T1000 (cell line): ENCODE data around the gene AQP1.

Experiments
- DNase-seq: peaks from one replicate; lab custom pipeline; 2025; ENCODE audit warnings: mixed read lengths; lab: John Stamatoyannopoulos, UW

AQP1 gene

DNA sequence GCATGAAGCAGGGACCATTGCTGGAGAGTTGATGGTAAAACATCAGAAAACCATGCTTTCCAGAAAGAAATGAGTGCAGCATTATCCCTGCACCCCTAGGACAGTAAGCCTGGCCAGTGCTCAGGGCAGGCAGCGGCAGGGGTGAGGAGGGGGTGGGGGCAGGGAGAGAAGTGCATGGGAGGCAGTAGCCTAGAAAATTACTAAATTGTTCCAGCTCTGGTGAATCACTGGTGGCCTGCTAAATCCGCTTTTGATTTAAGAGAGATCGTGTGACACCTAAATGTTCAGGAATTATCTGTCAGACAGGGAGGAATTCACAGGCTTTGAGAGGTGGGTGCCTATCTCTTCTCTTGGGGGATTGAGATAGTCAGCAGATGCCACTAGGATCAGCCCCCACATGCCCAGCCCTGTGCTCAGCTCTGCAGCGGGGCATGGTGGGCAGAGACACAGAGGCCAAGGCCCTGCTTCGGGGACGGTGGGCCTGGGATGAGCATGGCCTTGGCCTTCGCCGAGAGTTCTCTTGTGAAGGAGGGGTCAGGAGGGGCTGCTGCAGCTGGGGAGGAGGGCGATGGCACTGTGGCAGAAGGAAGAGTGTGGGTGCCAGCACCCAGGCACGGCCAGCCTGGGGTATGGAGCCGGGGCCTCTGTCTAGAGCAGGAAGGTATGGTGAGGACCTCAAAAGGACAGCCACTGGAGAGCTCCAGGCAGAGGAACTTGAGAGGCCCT is 5.0 kb upstream of the AQP1 start:
- no peak for DNase-seq

- no peak for DNase-seq
These were observed 4.0 kb upstream of the AQP1 start for GRCh38 chr7:30907527-30908267.

GRCh38 chr7:30908681-30909080 is 3.0 kb upstream of the AQP1 start:
- DNase-seq: no peak

GRCh38 chr7:30909431-30909830 is 2.2 kb upstream of the AQP1 start:
- DNase-seq: no peak

GRCh38 chr7:30910411-30911073 is 1.1 kb upstream of the AQP1 start:
- no peak for DNase-seq

- no peak for DNase-seq
These were observed 520 bp upstream of the AQP1 start for GRCh38 chr7:30911133-30911532.

GRCh38 chr7:30912021-30912730 is 523 bp downstream of the AQP1 start:
- DNase-seq: no peak

DNA sequence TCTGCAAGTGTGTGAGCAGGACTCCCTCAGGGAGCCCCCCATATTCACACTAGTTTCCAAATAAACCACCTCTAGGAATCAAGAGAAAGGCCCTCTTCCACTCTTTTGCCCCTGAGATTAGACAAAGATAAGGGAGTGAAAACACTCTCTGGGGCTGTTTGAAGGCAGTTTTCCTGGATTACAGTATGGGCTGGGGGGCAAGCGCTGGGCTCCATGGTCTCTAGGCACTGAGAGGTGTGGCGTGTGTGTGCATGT is 1.0 kb downstream of the AQP1 start:
- no peak for DNase-seq

DNA sequence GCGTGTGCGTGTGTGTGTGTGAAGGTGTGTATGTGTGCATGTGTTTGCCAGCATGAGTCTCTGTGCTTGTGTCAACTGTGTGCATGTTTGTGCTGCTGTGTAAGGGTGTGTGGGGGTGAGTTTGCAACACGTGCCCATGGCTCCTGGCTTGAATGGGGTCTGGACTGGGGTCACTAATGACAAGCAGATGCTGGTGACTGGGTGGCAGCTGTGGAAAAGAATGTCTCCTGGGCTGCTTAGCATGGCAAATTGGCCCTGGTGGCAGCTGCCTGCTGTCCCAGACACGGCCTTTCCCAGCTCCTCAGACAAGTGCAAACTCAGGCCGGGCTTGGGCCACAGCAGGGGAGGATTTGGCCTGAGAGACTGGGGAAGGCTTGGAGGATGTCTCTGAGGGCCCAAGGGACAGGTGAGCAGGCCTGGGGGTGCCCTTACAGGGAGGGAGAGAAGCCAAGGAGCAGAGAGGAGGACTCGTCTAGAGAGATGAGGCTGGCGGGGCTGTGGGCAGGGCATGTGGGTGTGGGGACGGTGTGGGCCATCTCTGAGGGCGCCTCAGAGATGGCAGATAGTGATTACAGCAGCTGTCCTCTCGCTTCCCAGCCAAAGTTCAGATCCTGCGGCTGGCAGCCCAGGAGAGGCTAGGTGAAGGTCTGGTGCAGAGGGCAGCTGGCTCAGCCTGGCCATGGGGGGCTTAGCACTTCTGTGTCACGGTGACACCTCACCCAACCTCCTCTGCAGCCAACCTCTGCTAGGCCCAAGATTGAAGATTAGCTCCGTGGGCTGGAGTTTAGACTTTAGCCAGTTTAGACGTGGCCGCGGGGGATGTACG is 1.5 kb downstream of the AQP1 start:
- no peak for DNase-seq

DNA sequence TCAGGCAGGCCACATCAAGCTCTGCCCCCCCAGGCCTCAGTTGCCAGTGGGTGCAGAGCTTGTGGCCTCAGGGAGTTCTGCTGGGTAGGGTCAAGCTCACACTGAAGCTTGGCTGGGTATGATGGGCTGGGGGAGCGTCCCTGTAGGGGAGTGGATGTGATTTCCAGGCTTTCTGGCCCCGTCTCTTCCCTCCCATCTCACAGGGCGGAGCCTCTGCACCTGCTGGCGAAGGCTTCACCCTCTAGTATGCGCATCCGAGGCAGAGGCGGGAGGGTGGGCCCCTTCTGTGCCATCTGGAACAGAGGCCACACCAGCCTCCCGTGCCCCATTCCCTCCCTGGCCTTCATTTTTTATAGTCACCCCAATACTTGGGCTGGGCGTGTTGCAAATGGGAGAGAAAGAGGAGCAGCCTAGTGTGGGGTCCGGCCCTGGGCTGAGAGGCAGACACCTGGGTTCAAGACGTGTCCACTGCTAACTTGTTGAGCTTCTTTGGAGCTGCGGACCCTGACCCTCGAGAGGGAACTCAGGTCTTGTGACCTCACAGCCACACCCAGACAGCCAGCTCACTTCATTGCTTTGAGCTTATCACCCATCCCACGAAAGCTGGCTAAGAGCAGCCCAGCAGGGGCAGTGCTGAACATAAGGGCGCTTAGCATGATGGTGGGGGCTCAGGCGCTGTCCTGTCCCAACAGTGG is 2.3 kb downstream of the AQP1 start:
- no peak for DNase-seq

DNA sequence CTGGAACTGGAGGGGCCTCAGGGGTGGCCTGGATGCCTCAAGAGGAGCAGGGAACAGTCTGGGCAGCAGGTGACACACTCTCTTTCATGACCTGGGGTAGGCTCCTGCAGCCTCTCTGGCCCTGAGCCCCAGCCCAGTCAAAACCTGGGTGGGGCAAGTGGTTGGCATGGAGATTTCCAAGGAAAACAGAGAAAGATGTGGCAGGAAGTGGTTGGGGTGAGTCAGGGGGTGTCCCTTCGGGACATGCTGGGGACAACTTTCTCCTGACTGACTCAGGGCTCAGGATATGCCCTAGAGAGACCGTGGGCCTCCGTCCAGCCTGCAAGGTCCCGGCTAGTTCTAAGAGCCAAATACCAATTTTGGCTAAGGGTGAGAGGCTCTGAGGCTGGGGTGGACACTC is 2.9 kb downstream of the AQP1 start:
- peak; percentile 76 for DNase-seq

DNA sequence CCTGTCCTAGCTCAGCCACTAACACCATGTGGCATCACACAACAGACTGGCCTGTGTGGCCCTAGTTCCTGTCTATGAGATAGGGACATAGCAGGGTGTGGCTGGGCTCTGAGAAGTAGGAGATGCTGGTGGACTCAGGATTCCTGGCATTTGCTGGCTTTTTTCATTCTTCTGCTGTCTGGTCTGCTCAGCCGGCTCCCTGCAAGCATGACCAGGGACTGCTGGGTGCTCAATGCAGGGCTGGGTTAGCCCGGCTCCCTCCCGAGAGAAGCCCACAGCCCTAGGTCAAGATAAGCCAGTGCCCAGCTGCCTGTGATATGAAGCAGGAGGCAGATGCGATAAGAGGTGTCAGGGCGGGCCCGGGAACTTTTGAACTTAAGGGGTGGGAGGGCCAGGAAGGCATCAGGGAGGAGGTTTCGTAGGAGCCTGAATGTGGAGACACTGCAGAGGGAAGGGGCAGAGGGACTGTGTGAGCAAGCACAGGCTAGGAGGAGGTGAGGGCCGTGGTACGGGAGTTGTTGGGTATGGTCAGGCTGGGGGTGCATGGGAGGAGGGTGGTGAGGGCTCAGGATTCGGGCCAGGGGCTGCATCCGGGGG is 3.5 kb downstream of the AQP1 start:
- DNase-seq: no peak

DNA sequence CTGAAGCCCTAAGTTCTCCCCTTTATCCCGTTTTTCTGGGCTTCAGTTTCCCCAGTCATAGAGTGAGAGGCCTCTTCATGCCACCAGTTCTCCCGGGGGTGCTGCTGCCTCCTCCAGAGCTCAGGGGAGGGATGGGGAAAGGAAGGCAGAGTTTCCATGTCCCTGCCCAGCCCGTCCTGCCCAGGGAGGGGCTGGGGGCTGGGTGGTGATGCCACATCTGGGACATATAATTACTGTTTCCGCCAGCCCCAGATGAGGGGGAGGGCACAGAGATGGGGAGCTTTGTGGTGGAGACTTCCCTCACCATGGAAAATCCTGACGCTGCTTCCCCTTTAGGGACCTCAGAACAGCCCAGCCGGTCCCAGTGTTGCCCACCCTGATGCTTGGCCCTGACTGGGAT is 4.1 kb downstream of the AQP1 start:
- DNase-seq: no peak

DNA sequence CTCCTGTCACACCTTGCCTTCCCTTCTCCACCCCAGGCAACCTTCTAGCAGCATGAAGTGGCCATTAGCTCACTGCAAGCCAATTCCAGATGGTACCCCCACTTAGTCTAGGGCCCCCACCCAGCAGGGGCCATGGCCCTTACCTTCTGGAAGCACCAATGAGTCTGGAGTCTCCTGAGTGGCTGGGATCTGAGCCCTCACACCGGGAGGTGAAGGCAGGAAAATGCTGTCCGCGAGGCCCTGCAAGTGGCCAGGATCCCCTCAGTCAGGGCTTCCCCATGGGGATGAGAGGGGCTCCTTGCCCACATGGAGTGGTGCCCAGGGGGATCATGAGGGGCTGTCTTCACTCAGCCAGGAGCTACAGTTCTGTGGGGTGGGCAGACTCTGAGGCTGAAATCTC is 4.6 kb downstream of the AQP1 start:
- no peak for DNase-seq

- no peak for DNase-seq
These were observed 5.1 kb downstream of the AQP1 start for GRCh38 chr7:30916767-30917166.

GRCh38 chr7:30917216-30917893 is 5.7 kb downstream of the AQP1 start:
- DNase-seq: no peak

GRCh38 chr7:30918676-30919075 is 7.0 kb downstream of the AQP1 start:
- no peak for DNase-seq

GRCh38 chr7:30920021-30920583 is 8.4 kb downstream of the AQP1 start:
- no peak for DNase-seq

DNA sequence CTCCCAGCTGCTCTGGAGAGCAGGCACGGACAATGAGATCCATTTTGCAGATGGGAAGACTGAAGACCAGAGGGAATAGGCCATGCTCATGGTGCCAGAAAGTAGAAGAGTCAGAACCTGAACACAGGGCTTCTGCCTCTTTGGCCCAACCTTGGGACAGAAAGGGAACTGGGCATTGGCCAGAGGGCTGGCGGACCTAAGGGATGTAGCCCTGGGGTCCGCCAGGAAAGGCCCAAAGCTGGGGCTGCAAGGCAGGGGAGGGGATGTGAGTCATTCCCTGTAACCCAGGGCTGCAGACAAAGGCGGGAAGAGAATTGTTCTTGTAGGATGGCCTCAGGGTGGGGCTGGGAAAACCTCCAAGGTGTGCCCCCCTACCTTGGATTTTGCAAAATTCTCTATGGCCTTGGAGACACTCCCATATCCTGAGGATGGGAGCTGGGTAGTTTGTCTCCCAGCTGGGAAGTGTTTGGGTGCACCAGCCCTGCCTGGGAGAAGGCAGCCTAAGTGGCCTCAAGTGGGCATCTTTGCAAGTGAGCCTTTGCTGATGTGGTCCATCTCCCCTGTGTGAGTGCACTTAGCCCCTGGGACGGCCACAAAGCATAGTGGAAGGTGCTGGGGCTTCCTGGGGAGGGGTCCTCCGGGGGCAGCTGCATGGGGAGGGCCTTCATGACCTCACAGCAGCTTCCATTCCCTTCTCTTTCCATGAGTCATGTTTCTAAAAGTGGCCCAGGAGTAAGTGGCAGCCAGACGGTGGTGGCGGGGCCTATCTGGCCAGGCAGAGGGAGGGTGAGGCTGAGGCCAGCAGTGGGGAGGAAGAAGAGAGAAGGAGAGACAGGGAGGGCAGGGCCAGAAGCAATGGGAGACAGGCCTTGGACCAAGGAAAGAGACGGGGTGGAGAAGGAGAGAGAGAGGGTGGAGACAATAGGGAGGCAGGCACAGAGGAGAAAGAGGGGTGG is 9.2 kb downstream of the AQP1 start:
- no peak for DNase-seq
